Loucy (cell line): Measurements from ENCODE around the gene DNAJB12.

Source experiments
- EZH2phosphoT487 ChIP-seq: fragments of 200-600 bp; IDR thresholded peaks from 2 replicates; pipeline ENCODE4 v1.6.1; 2018; ENCODE audit warnings: antibody characterized with exemption, mild to moderate bottlenecking, moderate library complexity, borderline replicate concordance
- TF ChIP-seq, protein P1 (sequence below): fragments of 200-600 bp; sonication (generic); conservative IDR thresholded peaks from 2 replicates; pipeline ENCODE4 v1.5.1; 2014; ENCODE audit warnings: mild to moderate bottlenecking, antibody characterized with exemption, low read length

DNA sequence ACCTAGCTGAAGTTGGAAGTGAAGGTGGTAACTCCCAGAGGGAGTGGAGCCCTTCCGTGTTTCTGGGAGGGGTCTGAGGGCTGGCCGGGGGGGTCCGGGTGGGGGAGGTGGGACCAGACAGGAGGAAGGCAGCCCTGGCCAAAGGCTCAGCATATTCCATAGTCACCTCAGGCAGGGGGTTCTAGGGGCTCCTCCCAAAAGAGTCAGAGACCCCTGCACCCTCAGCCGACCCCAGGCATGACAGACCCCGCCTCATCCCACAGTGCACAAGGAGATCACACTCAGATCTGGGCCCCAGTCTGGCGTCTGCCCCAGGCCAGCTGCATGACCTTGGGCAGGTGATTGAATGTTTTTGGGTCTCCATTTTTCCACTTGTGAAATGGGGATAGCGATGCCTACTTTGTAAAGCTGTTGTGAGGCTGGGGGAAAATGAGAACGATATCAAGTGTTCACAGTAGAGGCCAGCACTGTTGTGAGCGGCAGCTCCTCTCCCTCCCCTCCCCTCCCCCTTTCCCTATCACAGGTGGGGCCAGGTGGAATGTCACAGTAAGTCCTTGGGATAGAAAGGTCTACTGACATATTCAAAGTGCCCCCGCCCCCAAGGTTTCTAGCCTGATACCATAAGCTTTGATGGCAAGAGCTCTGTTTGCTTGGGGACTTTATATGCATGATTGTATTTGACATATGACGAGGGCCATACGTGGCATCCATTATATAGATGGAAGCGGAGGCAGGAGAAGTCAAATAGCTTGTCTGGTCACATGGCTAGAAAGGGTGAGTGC, 33.3 kb downstream of the DNAJB12 start:
- TF ChIP-seq, protein P1, sequence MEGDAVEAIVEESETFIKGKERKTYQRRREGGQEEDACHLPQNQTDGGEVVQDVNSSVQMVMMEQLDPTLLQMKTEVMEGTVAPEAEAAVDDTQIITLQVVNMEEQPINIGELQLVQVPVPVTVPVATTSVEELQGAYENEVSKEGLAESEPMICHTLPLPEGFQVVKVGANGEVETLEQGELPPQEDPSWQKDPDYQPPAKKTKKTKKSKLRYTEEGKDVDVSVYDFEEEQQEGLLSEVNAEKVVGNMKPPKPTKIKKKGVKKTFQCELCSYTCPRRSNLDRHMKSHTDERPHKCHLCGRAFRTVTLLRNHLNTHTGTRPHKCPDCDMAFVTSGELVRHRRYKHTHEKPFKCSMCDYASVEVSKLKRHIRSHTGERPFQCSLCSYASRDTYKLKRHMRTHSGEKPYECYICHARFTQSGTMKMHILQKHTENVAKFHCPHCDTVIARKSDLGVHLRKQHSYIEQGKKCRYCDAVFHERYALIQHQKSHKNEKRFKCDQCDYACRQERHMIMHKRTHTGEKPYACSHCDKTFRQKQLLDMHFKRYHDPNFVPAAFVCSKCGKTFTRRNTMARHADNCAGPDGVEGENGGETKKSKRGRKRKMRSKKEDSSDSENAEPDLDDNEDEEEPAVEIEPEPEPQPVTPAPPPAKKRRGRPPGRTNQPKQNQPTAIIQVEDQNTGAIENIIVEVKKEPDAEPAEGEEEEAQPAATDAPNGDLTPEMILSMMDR: no peak
- TF ChIP-seq EZH2phosphoT487: no peak
